Suprapubic skin (tissue), 4 donors: Measurements from ENCODE around the gene SMARCC2. TPM values are rescaled to one million over a fixed set of nuclear protein-coding genes. Genes with fewer than 3 reads are reported as not detected.

ENCODE experiments used
- DNase-seq, 2 donors: peaks; one replicate each; pipeline ENCODE4 v3.0.0-alpha.2; 2019; ENCODE audit warnings: low spot score in 2 of 2
- H3K27ac ChIP-seq: fragments of 200-600 bp; sonication (generic); one replicate; pipeline ENCODE4 v1.5.1; 2019
- H3K27me3 ChIP-seq: fragments of 200-600 bp; sonication (generic); one replicate; pipeline ENCODE4 v1.5.1; 2019
- H3K36me3 ChIP-seq: fragments of 200-600 bp; sonication (generic); one replicate; pipeline ENCODE4 v1.5.1; 2019
- H3K4me1 ChIP-seq: fragments of 200-600 bp; sonication (generic); one replicate; pipeline ENCODE4 v1.5.1; 2019
- H3K4me3 ChIP-seq: fragments of 200-600 bp; sonication (generic); one replicate; pipeline ENCODE4 v1.5.1; 2019; ENCODE audit warnings: mild to moderate bottlenecking
- H3K9me3 ChIP-seq: fragments of 200-600 bp; sonication (generic); one replicate; pipeline ENCODE4 v1.5.1; 2019
- EP300 ChIP-seq: sonication (generic); formaldehyde crosslinking; IDR thresholded peaks from one replicate; pipeline ENCODE4 v1.6.1; 2017; ENCODE audit warnings: antibody characterized with exemption
- POLR2A ChIP-seq, 2 donors: fragments of 450-650 bp; IDR thresholded peaks; one replicate each; pipeline ENCODE4 v1.6.1; 2017; ENCODE audit warnings: antibody characterized with exemption in 2 of 2, mild to moderate bottlenecking in 2 of 2, moderate library complexity in 2 of 2
- POLR2AphosphoS5 ChIP-seq, 3 donors: sonication (generic); formaldehyde crosslinking; IDR thresholded peaks; one replicate each; pipeline ENCODE4 v1.6.1; 2017; ENCODE audit warnings: antibody characterized with exemption in 3 of 3
- WGBS: methylation state at CpG from one replicate; pipeline ENCODE4 v1.1.5; 2018; 5-methylcytosine and 5-hydroxymethylcytosine counted together
- total RNA-seq, 4 donors: library from RNA; depleted of rRNA; stranded (reverse); fragments of >200 nt; gene quantifications; one replicate each; pipeline ENCODE4 v1.1.0, GENCODE V29; 2016
- TF ChIP-seq, protein P1 (sequence below), 2 donors: fragments of 200-600 bp in 1 of 2; fragments of 450-650 bp in 1 of 2; sonication (generic) in 1 of 2; IDR thresholded peaks; one replicate each; pipeline ENCODE4 v1.5.1; 2016 to 2019; ENCODE audit warnings: antibody characterized with exemption in 2 of 2, mild to moderate bottlenecking in 1 of 2, moderate library complexity in 1 of 2

SMARCC2 gene
- total RNA-seq, 4 donors from 2014 or later: 53.6 to 137 (median 85.9) TPM

- Histone ChIP-seq H3K4me3 (peak overlapping the region; percentile 83), H3K36me3 (peaks cover 48% of the 10 kb centered on the region), H3K9me3 (no peaks in the 10 kb centered on the region), H3K4me1 (peaks cover 35% of the 10 kb centered on the region), H3K27me3 (no peaks in the 10 kb centered on the region), H3K27ac (peak overlapping the region; percentile 17)
- 70% methylated on average over 22 of the region's 22 CpGs for WGBS
- TF ChIP-seq, protein P1, sequence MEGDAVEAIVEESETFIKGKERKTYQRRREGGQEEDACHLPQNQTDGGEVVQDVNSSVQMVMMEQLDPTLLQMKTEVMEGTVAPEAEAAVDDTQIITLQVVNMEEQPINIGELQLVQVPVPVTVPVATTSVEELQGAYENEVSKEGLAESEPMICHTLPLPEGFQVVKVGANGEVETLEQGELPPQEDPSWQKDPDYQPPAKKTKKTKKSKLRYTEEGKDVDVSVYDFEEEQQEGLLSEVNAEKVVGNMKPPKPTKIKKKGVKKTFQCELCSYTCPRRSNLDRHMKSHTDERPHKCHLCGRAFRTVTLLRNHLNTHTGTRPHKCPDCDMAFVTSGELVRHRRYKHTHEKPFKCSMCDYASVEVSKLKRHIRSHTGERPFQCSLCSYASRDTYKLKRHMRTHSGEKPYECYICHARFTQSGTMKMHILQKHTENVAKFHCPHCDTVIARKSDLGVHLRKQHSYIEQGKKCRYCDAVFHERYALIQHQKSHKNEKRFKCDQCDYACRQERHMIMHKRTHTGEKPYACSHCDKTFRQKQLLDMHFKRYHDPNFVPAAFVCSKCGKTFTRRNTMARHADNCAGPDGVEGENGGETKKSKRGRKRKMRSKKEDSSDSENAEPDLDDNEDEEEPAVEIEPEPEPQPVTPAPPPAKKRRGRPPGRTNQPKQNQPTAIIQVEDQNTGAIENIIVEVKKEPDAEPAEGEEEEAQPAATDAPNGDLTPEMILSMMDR (IDR thresholded peaks at IDR 0.05): no peak
- TF ChIP-seq EP300: no peak
- TF ChIP-seq POLR2AphosphoS5 (IDR thresholded peaks at IDR 0.05): no peak
- no peak for TF ChIP-seq POLR2A (IDR thresholded peaks at IDR 0.05)
- no peak for DNase-seq
These were observed 59.3 kb downstream of the SMARCC2 start for GRCh38 chr12:56129942-56130495.

- peak; percentile 80 to 88 for DNase-seq
- peaks cover 35% of the 10 kb centered on the region for H3K4me1 ChIP-seq
- peak overlapping the region; percentile 83 for H3K4me3 ChIP-seq
These were observed 59.9 kb downstream of the SMARCC2 start for GRCh38 chr12:56129206-56129941.

DNA sequence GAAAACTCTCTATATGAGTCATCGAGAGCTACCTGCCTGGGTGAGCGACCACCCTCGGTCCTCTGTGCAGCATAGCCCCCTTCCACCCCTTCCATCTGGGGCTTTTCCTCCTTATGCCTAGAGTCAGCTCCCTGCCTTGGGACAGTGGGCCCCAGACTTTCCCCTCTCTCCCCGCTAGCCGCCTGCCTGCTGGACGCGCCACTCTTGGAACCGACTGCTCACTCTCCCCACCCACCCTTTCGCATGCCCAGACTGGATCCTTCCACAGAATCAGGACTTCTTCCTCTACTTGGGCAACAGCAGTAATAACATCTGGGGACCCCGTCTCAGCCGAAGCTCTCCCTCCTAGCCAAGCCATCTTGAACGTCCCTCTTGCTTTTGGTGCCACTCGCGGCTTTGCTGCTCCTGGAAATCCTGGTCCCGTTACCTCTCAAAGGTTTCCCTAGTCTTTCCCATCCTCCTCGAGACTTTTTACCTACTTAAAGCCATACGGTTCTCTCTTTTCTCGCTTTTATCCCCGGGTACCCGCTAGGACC, 60.5 kb downstream of the SMARCC2 start:
- Histone ChIP-seq H3K27me3 (no peaks in the 10 kb centered on the region), H3K9me3 (no peaks in the 10 kb centered on the region), H3K4me1 (peaks cover 35% of the 10 kb centered on the region), H3K4me3 (peak overlapping the region; percentile 83), H3K27ac (peak overlapping the region; percentile 85), H3K36me3 (peaks cover 35% of the 10 kb centered on the region)
- TF ChIP-seq EP300: no peak
- TF ChIP-seq, protein P1 (IDR thresholded peaks at IDR 0.05): no peak
- 0% methylated on average over 20 of the region's 20 CpGs for WGBS
- DNase-seq: peak in 1 of 2 donors; percentile 78

More at GRCh38 chr12:56129206-56129941, 59.9 kb downstream of the SMARCC2 start:
- TF ChIP-seq POLR2A (IDR thresholded peaks at IDR 0.05): no peak
- no peak for TF ChIP-seq POLR2AphosphoS5 (IDR thresholded peaks at IDR 0.05)
- no peak for TF ChIP-seq EP300
- TF ChIP-seq, protein P1 (IDR thresholded peaks at IDR 0.05): no peak
- Histone ChIP-seq H3K36me3 (peaks cover 41% of the 10 kb centered on the region), H3K27ac (peak overlapping the region; percentile 85), H3K27me3 (no peaks in the 10 kb centered on the region), H3K9me3 (no peaks in the 10 kb centered on the region)
- WGBS: 3% methylated on average over 29 of the region's 29 CpGs

GRCh38 chr12:56127888-56128669, 61.2 kb downstream of the SMARCC2 start, which contains the start of gene ESYT1:
Gene ESYT1 (plus strand): TSS chr12:56128267. CDS start chr12:56128320, 53 bp downstream.
- under 1% methylated on average over 34 of the region's 49 CpGs for WGBS
- Histone ChIP-seq H3K36me3 (peaks cover 28% of the 10 kb centered on the region), H3K4me3 (peak within 1 kb of the TSS; percentile 83), H3K9me3 (no peaks in the 10 kb centered on the region), H3K27me3 (no peaks in the 10 kb centered on the region), H3K4me1 (peaks cover 35% of the 10 kb centered on the region), H3K27ac (peak within 1 kb of the TSS; percentile 85)
- TF ChIP-seq POLR2AphosphoS5 (IDR thresholded peaks at IDR 0.05) (peak in 2 of 3 donors; percentile 43 to 69), EP300 (no peak), POLR2A (IDR thresholded peaks at IDR 0.05) (peak; percentile 56 to 84)
- TF ChIP-seq, protein P1 (IDR thresholded peaks at IDR 0.05): no peak
- peak; percentile 99 to 100 for DNase-seq
